ENCODE measurements around the gene GRAMD1B.

- TF ChIP-seq CTCF (IDR thresholded peaks at IDR 0.05): no peak
- no peak for TF ChIP-seq POLR2A (IDR thresholded peaks at IDR 0.05)
Observed at GRCh38 chr11:123437236-123437979, 7.3 kb downstream of the GRAMD1B start.
